A549 (cell line): ENCODE data around the gene CD2.

Source experiments
- CHD2 ChIP-seq: fragments of 150-350 bp; IDR thresholded peaks from 2 replicates; pipeline ENCODE4 v1.6.1; 2014; ENCODE audit warnings: low read length; ENCODE audit not compliant: partially characterized antibody
- CTCF ChIP-seq: fragments of >200 bp; sonication (Bioruptor Twin); formaldehyde crosslinking; IDR thresholded peaks from 3 replicates; pipeline ENCODE4 v1.5.1; 2016
- ESRRA ChIP-seq: fragments of 150-350 bp; IDR thresholded peaks from 2 replicates; pipeline ENCODE4 v1.6.1; 2014; ENCODE audit warnings: mild to moderate bottlenecking, low read length, borderline replicate concordance
- KDM5A ChIP-seq: fragments of 200-600 bp; sonication (generic); IDR thresholded peaks from 2 replicates; pipeline ENCODE4 v1.6.1; 2016; ENCODE audit warnings: antibody characterized with exemption, mild to moderate bottlenecking
- POLR2A ChIP-seq: IDR thresholded peaks from 2 replicates; pipeline ENCODE4 v1.6.1; 2012; ENCODE audit warnings: mild to moderate bottlenecking, low read length
- POLR2AphosphoS2 ChIP-seq: conservative IDR thresholded peaks from 2 replicates; pipeline ENCODE4 v1.6.1; 2012; ENCODE audit warnings: low read length, improper control_type of control experiment, inconsistent platforms
- RAD21 ChIP-seq, 2 experiments: fragments of >200 bp in 1 of 2; sonication (Bioruptor Twin) in 1 of 2; formaldehyde crosslinking in 1 of 2; IDR thresholded peaks in 1 of 2; conservative IDR thresholded peaks in 1 of 2; 2 replicates in 1 of 2; 3 replicates in 1 of 2; pipeline ENCODE4 v1.6.1; 2012 to 2018; ENCODE audit warnings: inconsistent platforms in 1 of 2
- TF ChIP-seq, protein P1 (sequence below): IDR thresholded peaks from 2 replicates; pipeline ENCODE4 v1.6.1; 2012

GRCh38 chr1:116751621-116752020 lies 2.6 kb upstream of the CD2 start:
- TF ChIP-seq CTCF (no peak), ESRRA (no peak), POLR2AphosphoS2 (no peak), KDM5A (no peak), RAD21 (conservative IDR thresholded peaks at IDR 0.05 in 1 of 2, IDR thresholded peaks at IDR 0.05 in 1 of 2) (no peak), CHD2 (no peak), POLR2A (no peak)
- TF ChIP-seq, protein P1, sequence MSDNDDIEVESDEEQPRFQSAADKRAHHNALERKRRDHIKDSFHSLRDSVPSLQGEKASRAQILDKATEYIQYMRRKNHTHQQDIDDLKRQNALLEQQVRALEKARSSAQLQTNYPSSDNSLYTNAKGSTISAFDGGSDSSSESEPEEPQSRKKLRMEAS: no peak
